Spleen (tissue), 7 donors: Measurements from ENCODE around the gene MTIF2.

Source experiments
- POLR2A ChIP-seq, 3 donors: fragments of 450-650 bp; IDR thresholded peaks; one replicate each; pipeline ENCODE4 v1.5.1; 2017; ENCODE audit warnings: antibody characterized with exemption in 3 of 3, mild to moderate bottlenecking in 1 of 3
- POLR2AphosphoS5 ChIP-seq, 3 donors: sonication (generic); formaldehyde crosslinking; IDR thresholded peaks; one replicate each; pipeline ENCODE4 v1.5.1; 2017; ENCODE audit warnings: antibody characterized with exemption in 3 of 3
- TF ChIP-seq, protein P1 (sequence below), 11 experiments: fragments of 200-600 bp in 7 of 11; fragments of 450-650 bp in 4 of 11; sonication (generic) in 4 of 11; IDR thresholded peaks in 8 of 11; conservative IDR thresholded peaks in 3 of 11; 1 replicate in 7 of 11; 2 replicates in 4 of 11; pipeline versions ENCODE4 v1.4.0 to v1.8.0; 2016 to 2021; ENCODE audit warnings: antibody characterized with exemption in 11 of 11, inconsistent platforms in 4 of 11, mild to moderate bottlenecking in 1 of 11
- donor health status: DM: no; HTN: no; CAD: no; lungs with moderate emphysema.
- donor health status: DM: no; HTN: no; CAD: no.
- donor health status: DM: no; HTN: no; CAD: no.

DNA sequence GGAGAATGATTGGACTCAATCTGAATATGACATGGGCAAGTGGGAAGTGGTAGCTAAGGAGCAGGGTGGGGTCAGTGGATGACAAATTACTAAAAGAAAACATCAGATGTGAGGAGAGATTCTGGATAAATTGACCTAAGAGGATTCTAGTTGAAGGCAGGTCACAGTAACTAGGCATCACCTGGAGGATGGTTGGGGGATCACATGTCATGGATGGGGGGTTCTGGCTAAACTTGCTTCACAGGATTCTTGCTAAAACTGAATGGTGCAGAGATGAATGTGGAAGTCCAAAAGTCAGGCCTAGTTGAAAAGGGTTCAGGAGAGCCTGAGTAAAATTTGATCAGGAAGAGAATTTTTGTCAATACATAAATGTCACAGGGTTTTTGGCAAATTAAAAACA is 55.2 kb downstream of the MTIF2 start:
- no peak for TF ChIP-seq POLR2A (IDR thresholded peaks at IDR 0.05)
- TF ChIP-seq, protein P1, sequence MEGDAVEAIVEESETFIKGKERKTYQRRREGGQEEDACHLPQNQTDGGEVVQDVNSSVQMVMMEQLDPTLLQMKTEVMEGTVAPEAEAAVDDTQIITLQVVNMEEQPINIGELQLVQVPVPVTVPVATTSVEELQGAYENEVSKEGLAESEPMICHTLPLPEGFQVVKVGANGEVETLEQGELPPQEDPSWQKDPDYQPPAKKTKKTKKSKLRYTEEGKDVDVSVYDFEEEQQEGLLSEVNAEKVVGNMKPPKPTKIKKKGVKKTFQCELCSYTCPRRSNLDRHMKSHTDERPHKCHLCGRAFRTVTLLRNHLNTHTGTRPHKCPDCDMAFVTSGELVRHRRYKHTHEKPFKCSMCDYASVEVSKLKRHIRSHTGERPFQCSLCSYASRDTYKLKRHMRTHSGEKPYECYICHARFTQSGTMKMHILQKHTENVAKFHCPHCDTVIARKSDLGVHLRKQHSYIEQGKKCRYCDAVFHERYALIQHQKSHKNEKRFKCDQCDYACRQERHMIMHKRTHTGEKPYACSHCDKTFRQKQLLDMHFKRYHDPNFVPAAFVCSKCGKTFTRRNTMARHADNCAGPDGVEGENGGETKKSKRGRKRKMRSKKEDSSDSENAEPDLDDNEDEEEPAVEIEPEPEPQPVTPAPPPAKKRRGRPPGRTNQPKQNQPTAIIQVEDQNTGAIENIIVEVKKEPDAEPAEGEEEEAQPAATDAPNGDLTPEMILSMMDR (IDR thresholded peaks at IDR 0.05 in 8 of 11, conservative IDR thresholded peaks at IDR 0.05 in 3 of 11), result no peak
- TF ChIP-seq POLR2AphosphoS5 (IDR thresholded peaks at IDR 0.05), result no peak
